ENCODE data around the gene OOSP4B.
"Not testable (repeated sequence)": the region's sequence is repeated elsewhere in the genome, so short reads cannot be mapped to it uniquely, and the experiment has no call there.

OOSP4B gene

DNA sequence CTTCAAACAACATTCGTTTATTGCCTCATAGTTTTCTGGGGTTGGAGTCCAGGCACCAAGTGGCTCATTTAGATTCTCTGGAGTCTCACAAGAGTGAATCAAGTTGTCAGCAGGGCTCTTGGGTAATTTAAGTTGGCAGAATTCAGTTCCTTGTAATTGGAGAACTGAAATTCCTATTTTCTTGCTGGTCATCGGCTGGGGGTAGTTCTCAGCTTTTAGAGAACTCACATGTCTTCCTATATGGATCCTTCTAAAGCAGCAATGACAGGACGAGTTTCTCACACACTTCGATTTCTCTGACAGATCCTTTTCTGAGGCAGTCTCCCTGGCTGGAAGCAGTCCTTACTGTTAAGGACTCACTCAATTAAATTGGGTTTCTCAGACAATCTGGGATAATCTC lies 17.3 kb upstream of the OOSP4B start:
- DNase-seq (ENCODE audit: insufficient read length, low spot score), result no peak
- FAIRE-seq, result no peak

DNA sequence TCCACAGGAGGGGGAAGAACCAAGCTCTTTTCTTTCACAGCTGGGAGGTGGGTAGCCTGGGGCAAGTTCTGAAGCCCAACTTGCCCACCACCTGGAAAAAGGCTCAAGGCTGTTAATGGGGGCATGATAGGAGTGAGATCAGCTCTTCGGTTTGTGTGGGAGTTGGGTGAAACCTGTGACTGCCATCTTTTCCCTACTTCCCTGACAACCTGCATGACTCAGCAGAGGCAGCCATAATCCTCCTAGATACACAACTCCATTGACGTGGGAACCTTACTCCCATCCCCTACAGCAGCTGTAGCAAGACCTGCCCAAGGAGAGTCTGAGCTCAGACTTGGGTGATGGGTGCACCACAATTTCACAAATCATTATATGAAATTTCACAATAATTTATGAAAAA lies 13.3 kb upstream of the OOSP4B start:
- DNase-seq (ENCODE audit: insufficient read length, low spot score) (no peak), FAIRE-seq (no peak)
- TF ChIP-seq POU2F2 (IDR thresholded peaks at IDR 0.05; ENCODE audit: low read depth, low read length), result no peak
- no peak for TF ChIP-seq PAX5 (IDR thresholded peaks at IDR 0.05; ENCODE audit: insufficient read depth, low read length, severe bottlenecking)
- no peak for TF ChIP-seq POLR2A (IDR thresholded peaks at IDR 0.05; ENCODE audit: low read depth, low read length)
- TF ChIP-seq POLR2AphosphoS5 (IDR thresholded peaks at IDR 0.05; ENCODE audit: low read depth, low read length), result no peak
- no peak for TF ChIP-seq SPI1 (IDR thresholded peaks at IDR 0.05; ENCODE audit: low read depth, low read length)
- no peak for TF ChIP-seq TAF1 (IDR thresholded peaks at IDR 0.05; ENCODE audit: low read depth, low read length)

More for the DNA sequence above, 17.3 kb upstream of the OOSP4B start:
- TF ChIP-seq SPI1 (IDR thresholded peaks at IDR 0.05; ENCODE audit: low read depth, low read length) (no peak), POU2F2 (IDR thresholded peaks at IDR 0.05; ENCODE audit: low read depth, low read length) (no peak), POLR2A (IDR thresholded peaks at IDR 0.05; ENCODE audit: low read depth, low read length) (no peak), TAF1 (IDR thresholded peaks at IDR 0.05; ENCODE audit: low read depth, low read length) (no peak), POLR2AphosphoS5 (IDR thresholded peaks at IDR 0.05; ENCODE audit: low read depth, low read length) (no peak), PAX5 (IDR thresholded peaks at IDR 0.05; ENCODE audit: insufficient read depth, low read length, severe bottlenecking) (no peak)

DNA sequence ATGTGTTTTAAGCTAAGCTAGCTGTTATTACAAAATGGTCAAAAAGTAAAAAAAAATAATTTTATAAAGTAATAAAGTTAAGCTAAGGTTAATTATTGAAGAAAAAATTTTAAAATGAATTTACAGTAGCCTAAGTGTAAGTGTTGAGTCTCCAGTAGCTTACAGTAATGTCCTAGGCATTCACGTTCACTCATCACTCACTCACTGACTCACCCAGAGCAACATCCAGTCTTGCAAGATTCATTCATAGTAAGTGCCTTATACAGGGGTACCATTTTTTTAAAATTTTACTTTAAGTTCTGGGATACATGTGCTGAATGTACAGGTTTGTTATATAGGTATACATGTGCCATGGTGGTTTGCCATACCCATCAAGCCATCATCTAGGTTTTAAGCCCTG lies 11.6 kb upstream of the OOSP4B start:
- no peak for DNase-seq (ENCODE audit: insufficient read length, low spot score)
- FAIRE-seq, result no peak

GRCh38 chr11:60018058-60018457 lies 1.1 kb downstream of the OOSP4B start:
- FAIRE-seq, result no peak

More for the DNA sequence above, 11.6 kb upstream of the OOSP4B start:
- no peak for TF ChIP-seq PAX5 (IDR thresholded peaks at IDR 0.05; ENCODE audit: insufficient read depth, low read length, severe bottlenecking)
- no peak for TF ChIP-seq TAF1 (IDR thresholded peaks at IDR 0.05; ENCODE audit: low read depth, low read length)
- TF ChIP-seq POLR2A (IDR thresholded peaks at IDR 0.05; ENCODE audit: low read depth, low read length), result no peak
- TF ChIP-seq POU2F2 (IDR thresholded peaks at IDR 0.05; ENCODE audit: low read depth, low read length), result no peak
- TF ChIP-seq SPI1 (IDR thresholded peaks at IDR 0.05; ENCODE audit: low read depth, low read length), result no peak
- no peak for TF ChIP-seq POLR2AphosphoS5 (IDR thresholded peaks at IDR 0.05; ENCODE audit: low read depth, low read length)

DNA sequence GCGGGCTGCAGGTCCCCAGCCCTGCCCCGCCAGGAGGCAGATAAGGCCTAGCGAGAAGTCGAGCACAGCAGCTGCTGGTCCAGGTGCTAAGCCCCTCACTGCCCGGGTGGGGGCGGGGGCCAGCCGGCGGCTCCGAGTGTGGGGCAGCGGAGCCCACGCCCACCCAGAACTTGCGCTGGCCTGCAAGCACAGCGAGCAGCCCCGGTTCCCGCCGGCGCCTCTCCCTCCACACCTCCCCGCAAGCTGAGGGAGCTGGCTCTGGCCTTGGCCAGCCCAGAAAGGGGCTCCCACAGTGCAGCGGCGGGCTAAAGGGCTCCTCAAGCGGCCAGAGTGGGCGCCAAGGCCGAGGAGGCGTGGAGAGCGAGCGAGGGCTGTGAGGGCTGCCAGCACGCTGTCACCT lies 3.4 kb downstream of the OOSP4B start:
- not testable (repeated sequence) for FAIRE-seq; DNase-seq (ENCODE audit: insufficient read length, low spot score)

More at GRCh38 chr11:60018058-60018457, 1.1 kb downstream of the OOSP4B start:
- DNase-seq (ENCODE audit: insufficient read length, low spot score), result no peak
- TF ChIP-seq SPI1 (IDR thresholded peaks at IDR 0.05; ENCODE audit: low read depth, low read length), result no peak
- no peak for TF ChIP-seq PAX5 (IDR thresholded peaks at IDR 0.05; ENCODE audit: insufficient read depth, low read length, severe bottlenecking)
- no peak for TF ChIP-seq POLR2A (IDR thresholded peaks at IDR 0.05; ENCODE audit: low read depth, low read length)
- TF ChIP-seq TAF1 (IDR thresholded peaks at IDR 0.05; ENCODE audit: low read depth, low read length), result no peak
- TF ChIP-seq POU2F2 (IDR thresholded peaks at IDR 0.05; ENCODE audit: low read depth, low read length), result no peak

- no peak for FAIRE-seq
- TF ChIP-seq SPI1 (IDR thresholded peaks at IDR 0.05; ENCODE audit: low read depth, low read length) (no peak), PAX5 (IDR thresholded peaks at IDR 0.05; ENCODE audit: insufficient read depth, low read length, severe bottlenecking) (no peak), POLR2AphosphoS5 (IDR thresholded peaks at IDR 0.05; ENCODE audit: low read depth, low read length) (no peak), POU2F2 (IDR thresholded peaks at IDR 0.05; ENCODE audit: low read depth, low read length) (no peak), TAF1 (IDR thresholded peaks at IDR 0.05; ENCODE audit: low read depth, low read length) (no peak), POLR2A (IDR thresholded peaks at IDR 0.05; ENCODE audit: low read depth, low read length) (no peak)
- DNase-seq (ENCODE audit: insufficient read length, low spot score), result no peak
Measured at GRCh38 chr11:60029015-60029632, 12.1 kb downstream of the OOSP4B start.

DNA sequence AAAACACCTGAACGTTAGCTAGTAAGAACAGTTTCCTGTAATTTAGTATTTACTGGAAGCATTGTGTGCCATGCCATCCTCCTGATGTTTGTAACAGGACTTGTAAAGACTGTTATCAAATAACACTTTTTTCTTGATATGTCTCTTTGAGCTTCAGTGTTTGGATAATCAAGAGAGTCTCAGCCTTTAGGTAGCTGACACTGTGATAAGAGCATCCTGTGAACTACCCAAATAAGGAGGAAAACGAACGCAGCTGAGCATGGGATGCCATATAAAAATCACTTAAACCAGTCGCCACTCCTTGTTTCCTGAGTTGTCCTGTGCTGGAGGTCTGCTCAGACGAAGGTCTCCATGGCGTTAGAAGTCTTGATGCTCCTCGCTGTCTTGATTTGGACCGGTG lies 23.1 kb downstream of the OOSP4B start, which contains the start of gene OOSP2:
OOSP2 (plus strand) TSS at position 301 of the 400 bp plus-strand sequence; CDS start at position 352, 51 bp downstream.
- TF ChIP-seq POU2F2 (IDR thresholded peaks at IDR 0.05; ENCODE audit: low read depth, low read length) (no peak), POLR2AphosphoS5 (IDR thresholded peaks at IDR 0.05; ENCODE audit: low read depth, low read length) (no peak), POLR2A (IDR thresholded peaks at IDR 0.05; ENCODE audit: low read depth, low read length) (no peak), TAF1 (IDR thresholded peaks at IDR 0.05; ENCODE audit: low read depth, low read length) (no peak), SPI1 (IDR thresholded peaks at IDR 0.05; ENCODE audit: low read depth, low read length) (no peak), PAX5 (IDR thresholded peaks at IDR 0.05; ENCODE audit: insufficient read depth, low read length, severe bottlenecking) (no peak)

GRCh38 chr11:60050422-60050821 lies 33.4 kb downstream of the OOSP4B start:
- DNase-seq (ENCODE audit: insufficient read length, low spot score); FAIRE-seq: not testable (repeated sequence)

More for the DNA sequence above, 23.1 kb downstream of the OOSP4B start, which contains the start of gene OOSP2:
- DNase-seq (ENCODE audit: insufficient read length, low spot score) (no peak), FAIRE-seq (no peak)

DNA sequence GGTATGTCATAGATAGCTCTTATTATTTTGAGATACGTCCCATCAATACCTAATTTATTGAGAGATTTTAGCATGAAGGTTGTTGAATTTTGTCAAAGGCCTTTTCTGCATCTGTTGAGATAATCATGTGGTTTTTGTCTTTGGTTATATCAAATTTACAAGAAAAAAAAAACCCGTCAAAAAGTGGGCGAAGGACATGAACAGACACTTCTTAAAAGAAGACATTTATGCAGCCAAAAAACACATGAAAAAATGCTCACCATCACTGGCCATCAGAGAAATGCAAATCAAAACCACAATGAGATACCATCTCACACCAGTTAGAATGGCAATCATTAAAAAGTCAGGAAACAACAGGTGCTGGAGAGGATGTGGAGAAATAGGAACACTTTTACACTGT lies 33.9 kb downstream of the OOSP4B start:
- DNase-seq (ENCODE audit: insufficient read length, low spot score); FAIRE-seq: not testable (repeated sequence)

DNA sequence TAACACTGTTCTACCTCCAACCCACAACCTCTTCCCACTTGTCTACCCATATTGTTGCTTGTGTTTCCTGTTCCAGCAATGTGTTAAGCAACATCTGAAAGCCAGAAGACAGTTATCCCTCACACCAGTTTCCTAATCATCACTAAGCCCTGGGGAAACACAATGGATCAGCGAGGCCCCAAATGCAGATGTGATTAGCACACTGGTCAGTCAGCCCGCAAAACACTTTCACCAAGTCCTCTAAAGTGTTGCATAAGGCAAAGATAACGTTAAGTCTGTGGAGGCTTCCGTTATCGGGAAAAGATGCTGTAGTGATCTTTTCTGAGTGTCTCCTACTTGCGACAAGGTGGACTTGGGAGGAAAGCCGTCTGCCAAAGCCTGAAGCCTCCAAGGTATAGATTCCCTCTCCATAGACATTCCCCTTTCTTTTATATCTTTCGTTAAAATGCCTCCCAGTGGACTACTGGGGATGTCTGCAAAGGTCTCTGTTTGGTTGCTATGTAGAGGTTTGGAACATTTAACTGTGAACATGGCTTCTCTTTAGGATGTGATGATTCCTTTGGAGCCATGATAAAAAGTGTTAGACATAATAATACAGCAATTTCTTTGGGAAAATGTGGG lies 39.5 kb downstream of the OOSP4B start, which contains the start of gene MS4A3:
MS4A3 (plus strand) TSS at position 317 of the 621 bp plus-strand sequence. CDS start 4,496 bp downstream, outside the sequence.
- FAIRE-seq, result no peak
- TF ChIP-seq POLR2A (IDR thresholded peaks at IDR 0.05; ENCODE audit: low read depth, low read length), result no peak
- no peak for TF ChIP-seq TAF1 (IDR thresholded peaks at IDR 0.05; ENCODE audit: low read depth, low read length)
- no peak for TF ChIP-seq POLR2AphosphoS5 (IDR thresholded peaks at IDR 0.05; ENCODE audit: low read depth, low read length)
- TF ChIP-seq PAX5 (IDR thresholded peaks at IDR 0.05; ENCODE audit: insufficient read depth, low read length, severe bottlenecking), result no peak
- no peak for TF ChIP-seq POU2F2 (IDR thresholded peaks at IDR 0.05; ENCODE audit: low read depth, low read length)
- no peak for TF ChIP-seq SPI1 (IDR thresholded peaks at IDR 0.05; ENCODE audit: low read depth, low read length)
- no peak for DNase-seq (ENCODE audit: insufficient read length, low spot score)
